ENCODE measurements around the gene MYO6.

Gene MYO6

DNA sequence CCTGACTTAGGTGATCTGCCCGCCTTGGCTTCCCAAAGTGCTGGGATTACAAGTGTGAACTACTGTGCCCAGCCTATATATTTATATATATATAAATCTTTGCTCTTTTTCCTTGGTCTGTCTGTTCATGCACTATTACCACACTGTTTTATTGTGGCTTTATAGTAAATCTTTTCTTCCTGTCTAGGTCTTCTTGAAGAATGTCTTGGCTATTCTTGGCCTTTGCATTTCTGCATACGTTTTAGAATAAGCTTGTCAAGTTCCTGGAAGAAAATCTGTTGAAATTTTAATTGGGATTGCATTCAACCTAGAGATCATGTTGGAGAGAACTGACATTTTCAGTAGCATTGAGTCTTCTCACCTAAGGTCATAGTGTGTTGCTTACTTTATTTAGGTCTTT, 37.1 kb downstream of the MYO6 start:
- DNase-seq (ENCODE audit: low read depth in 2 of 2) = no peak
- TF ChIP-seq, protein P1, sequence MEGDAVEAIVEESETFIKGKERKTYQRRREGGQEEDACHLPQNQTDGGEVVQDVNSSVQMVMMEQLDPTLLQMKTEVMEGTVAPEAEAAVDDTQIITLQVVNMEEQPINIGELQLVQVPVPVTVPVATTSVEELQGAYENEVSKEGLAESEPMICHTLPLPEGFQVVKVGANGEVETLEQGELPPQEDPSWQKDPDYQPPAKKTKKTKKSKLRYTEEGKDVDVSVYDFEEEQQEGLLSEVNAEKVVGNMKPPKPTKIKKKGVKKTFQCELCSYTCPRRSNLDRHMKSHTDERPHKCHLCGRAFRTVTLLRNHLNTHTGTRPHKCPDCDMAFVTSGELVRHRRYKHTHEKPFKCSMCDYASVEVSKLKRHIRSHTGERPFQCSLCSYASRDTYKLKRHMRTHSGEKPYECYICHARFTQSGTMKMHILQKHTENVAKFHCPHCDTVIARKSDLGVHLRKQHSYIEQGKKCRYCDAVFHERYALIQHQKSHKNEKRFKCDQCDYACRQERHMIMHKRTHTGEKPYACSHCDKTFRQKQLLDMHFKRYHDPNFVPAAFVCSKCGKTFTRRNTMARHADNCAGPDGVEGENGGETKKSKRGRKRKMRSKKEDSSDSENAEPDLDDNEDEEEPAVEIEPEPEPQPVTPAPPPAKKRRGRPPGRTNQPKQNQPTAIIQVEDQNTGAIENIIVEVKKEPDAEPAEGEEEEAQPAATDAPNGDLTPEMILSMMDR (IDR thresholded peaks at IDR 0.05; ENCODE audit: low read depth, low read length) = no peak
- no peak overlapping the region for H3K4me3 ChIP-seq (replicated peaks in 1 of 2; ENCODE audit: low read depth in 2 of 2, low read length in 2 of 2)

DNA sequence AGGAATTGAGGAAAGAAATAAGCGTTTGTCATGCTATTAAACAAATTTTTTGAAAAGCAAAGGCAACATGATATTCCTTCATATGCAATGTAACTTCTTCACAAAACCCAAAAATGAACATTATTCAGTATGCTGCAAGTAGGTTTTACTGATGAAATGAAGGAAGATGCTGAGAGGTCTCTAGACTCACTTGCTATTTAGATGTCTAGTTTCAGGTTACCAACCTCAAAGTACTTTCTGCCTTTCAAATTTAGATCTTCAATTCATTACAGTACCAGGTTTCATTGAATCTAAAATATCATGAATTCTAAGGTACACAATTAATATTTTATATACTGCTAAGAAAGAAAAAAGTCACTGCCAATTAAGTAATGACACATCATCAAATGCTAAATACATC, 39.9 kb downstream of the MYO6 start:
- TF ChIP-seq, protein P1 (IDR thresholded peaks at IDR 0.05; ENCODE audit: low read depth, low read length) = no peak
- no peak for DNase-seq (ENCODE audit: low read depth in 2 of 2)

DNA sequence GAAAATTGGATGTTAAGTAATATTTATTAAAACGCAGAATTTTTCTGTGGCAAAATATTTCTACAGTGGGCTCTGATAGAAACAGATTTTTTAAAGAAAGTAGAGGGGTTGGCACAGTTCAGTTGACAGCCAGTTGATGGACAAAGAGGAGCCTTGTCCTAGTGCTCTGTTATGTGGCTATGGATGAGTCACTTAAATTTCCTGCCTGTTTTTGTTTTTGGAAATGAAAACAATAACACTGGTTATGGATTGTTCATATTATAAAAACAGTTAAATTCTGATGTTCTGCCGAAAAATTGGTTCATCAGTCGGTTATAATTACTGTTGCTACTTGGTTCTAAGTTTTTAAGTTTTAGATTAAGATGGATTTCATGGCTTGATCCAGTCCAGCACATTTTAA, 42.8 kb downstream of the MYO6 start:
- TF ChIP-seq, protein P1 (IDR thresholded peaks at IDR 0.05; ENCODE audit: low read depth, low read length) = no peak
- H3K4me3 ChIP-seq (replicated peaks in 1 of 2; ENCODE audit: low read depth in 2 of 2, low read length in 2 of 2) = no peak overlapping the region
- peak; percentile 5 to 49 for DNase-seq (ENCODE audit: low read depth in 2 of 2)

More for the DNA sequence above, 39.9 kb downstream of the MYO6 start:
- H3K4me3 ChIP-seq (replicated peaks in 1 of 2; ENCODE audit: low read depth in 2 of 2, low read length in 2 of 2) = no peak overlapping the region

DNA sequence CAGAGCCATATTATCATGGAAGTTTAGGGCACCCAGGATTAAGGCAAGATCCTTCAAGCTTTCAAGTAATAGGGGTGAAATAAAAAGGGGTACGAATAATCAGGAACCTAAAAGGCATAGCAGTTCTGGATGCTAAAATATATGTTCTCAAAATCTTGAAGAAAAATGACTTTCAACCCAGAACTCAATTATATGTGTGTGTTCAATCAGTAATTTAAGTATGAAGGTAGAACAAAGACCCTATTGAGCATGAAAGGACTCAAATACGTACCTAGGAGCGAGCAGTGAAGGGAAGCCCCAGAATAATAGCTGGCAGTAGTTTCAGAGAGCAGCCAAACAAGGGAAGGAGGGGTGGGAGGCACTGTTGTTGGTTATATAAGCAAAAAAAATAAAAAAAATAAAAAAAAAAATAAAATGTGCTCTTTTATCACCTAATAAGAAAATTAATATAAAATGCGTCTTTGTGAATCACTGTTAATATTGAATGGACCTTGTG, 45.4 kb downstream of the MYO6 start:
- no peak overlapping the region for H3K4me3 ChIP-seq (replicated peaks in 1 of 2; ENCODE audit: low read depth in 2 of 2, low read length in 2 of 2)
- no peak for DNase-seq (ENCODE audit: low read depth in 2 of 2)
- TF ChIP-seq, protein P1 (IDR thresholded peaks at IDR 0.05; ENCODE audit: low read depth, low read length) = no peak

DNA sequence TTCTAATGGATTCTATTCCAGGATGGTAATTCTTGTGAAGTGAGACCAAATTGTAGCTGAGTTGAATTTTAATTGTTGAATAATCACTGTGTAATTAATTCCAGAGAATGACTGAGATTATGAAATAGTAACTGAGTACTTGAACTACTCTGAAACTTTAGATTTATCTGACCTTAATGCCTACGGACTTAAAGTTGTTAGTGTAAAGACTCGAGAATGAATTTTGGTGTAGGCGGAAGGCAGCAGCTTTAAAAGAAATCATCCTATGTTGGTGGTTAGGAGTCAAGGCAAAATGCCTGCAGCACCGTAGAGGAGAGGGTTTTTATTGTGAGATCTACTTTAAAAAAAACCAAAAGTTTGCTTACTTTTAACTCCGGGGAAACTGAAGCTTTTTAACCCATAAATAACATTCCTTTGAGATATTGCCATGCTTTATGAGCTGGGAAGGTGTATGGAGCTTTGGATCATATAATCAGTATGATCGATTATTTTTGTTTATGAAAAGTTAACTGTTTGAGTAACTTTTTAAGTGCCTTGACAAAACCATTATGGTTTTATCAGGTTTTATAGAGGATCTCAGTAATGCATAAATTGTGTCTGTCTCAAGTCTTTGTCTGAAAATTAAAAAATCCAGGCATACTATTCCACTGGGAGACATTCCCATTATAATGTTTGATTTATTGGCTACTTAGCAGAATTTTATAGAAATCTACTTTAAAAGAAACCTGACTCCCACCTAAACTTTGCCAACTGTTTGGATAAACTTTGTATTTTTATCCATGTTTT, 46.1 kb downstream of the MYO6 start:
- TF ChIP-seq, protein P1 (IDR thresholded peaks at IDR 0.05; ENCODE audit: low read depth, low read length) = no peak
- no peak overlapping the region for H3K4me3 ChIP-seq (replicated peaks in 1 of 2; ENCODE audit: low read depth in 2 of 2, low read length in 2 of 2)

GRCh38 chr6:75796723-75797122, 47.7 kb downstream of the MYO6 start:
- no peak for DNase-seq (ENCODE audit: low read depth in 2 of 2)
- TF ChIP-seq, protein P1 (IDR thresholded peaks at IDR 0.05; ENCODE audit: low read depth, low read length) = no peak
- H3K4me3 ChIP-seq (replicated peaks in 1 of 2; ENCODE audit: low read depth in 2 of 2, low read length in 2 of 2) = no peak overlapping the region

More for the DNA sequence above, 46.1 kb downstream of the MYO6 start:
- no peak for DNase-seq (ENCODE audit: low read depth in 2 of 2)
